GM10248 (cell line): ENCODE results near the gene WFDC12.
A peak's percentile ranks its signal among the peaks of the same experiment; 100 is the strongest.

Experiments used
- CTCF ChIA-PET: fragments of 300-600 bp; sonication (Branson Sonifier 250); formaldehyde crosslinking; extraction: SDS; loops from one replicate; lab custom pipeline; 2021; ENCODE audit warnings: antibody characterized with exemption; lab: Yijun Ruan, JAX
- POLR2A ChIA-PET: fragments of 350-650 bp; sonication (Branson Sonifier 250); formaldehyde crosslinking; extraction: SDS; loops from one replicate; lab custom pipeline; 2020; ENCODE audit warnings: antibody characterized with exemption; lab: Yijun Ruan, JAX
- DNase-seq: peaks from one replicate; pipeline ENCODE4 v3.0.0; 2012; ENCODE audit errors: extremely low spot score
- TF ChIP-seq, protein P1 (sequence below): IDR thresholded peaks from 2 replicates; pipeline ENCODE4 v1.5.1; 2012; ENCODE audit warnings: mild to moderate bottlenecking, low read depth; ENCODE audit errors: extremely low read depth, missing control alignments, control extremely low read depth

WFDC12 gene

GRCh38 chr20:45117581-45117980 is 6.7 kb downstream of the WFDC12 start:
- TF ChIP-seq, protein P1, sequence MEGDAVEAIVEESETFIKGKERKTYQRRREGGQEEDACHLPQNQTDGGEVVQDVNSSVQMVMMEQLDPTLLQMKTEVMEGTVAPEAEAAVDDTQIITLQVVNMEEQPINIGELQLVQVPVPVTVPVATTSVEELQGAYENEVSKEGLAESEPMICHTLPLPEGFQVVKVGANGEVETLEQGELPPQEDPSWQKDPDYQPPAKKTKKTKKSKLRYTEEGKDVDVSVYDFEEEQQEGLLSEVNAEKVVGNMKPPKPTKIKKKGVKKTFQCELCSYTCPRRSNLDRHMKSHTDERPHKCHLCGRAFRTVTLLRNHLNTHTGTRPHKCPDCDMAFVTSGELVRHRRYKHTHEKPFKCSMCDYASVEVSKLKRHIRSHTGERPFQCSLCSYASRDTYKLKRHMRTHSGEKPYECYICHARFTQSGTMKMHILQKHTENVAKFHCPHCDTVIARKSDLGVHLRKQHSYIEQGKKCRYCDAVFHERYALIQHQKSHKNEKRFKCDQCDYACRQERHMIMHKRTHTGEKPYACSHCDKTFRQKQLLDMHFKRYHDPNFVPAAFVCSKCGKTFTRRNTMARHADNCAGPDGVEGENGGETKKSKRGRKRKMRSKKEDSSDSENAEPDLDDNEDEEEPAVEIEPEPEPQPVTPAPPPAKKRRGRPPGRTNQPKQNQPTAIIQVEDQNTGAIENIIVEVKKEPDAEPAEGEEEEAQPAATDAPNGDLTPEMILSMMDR: no peak
- DNase-seq: no peak

DNA sequence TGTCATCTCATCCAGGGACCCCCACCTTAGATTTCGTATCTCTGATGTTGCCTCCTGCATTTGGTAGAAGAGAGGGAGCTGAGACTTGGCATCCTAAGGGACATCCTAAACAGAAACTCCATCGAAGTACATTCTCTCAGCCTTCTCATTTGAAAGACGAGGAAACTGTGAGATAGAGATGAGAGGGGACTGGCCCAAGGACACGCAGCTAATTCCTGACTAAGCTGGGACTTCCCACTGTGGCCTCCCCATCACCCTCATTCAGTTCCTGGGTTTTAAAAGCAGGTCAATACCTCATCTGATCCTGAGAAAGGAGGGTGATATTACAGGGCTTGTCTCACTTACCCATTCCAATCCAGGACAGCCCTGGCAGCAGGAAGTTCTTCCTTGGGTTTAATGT is 8.4 kb downstream of the WFDC12 start:
- TF ChIP-seq, protein P1: no peak
- POLR2A ChIA-PET: no interaction called here
- CTCF ChIA-PET: interaction anchor here (1.0 to 13.2 kb wide), 5 partner anchors 9 to 176 kb away, joined by 4 to 183 read pairs (median 4); partner anchors contain the start of gene KCNS1
- DNase-seq: peak; percentile 14

More at GRCh38 chr20:45117581-45117980, 6.7 kb downstream of the WFDC12 start:
- POLR2A ChIA-PET: no interaction called here
- CTCF ChIA-PET: interaction anchor here (0.9 kb wide), 1 partner anchor 22 kb away, joined by 3 read pairs; no protein-coding TSS in a partner anchor

DNA sequence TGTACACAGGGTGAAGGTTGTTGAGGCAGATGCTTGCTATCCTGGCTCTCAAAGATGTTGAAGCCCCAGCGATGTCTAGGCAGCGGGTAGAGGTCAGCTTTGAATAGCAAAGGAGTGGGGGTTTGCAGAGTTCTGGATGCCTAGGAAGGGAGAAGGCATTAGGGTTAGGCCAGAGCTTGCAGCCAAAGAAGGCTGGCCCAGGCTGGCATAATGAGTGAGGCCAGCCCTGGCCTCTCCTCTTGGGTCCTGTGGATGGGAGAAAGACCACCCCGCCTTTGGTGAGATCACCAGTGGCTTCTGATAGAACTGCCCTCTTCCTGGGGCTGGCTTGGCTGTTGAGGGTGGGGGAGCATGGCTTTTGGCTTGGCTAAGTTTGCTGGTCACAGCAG is 8.9 kb downstream of the WFDC12 start:
- POLR2A ChIA-PET: no interaction called here
- no peak for DNase-seq
- CTCF ChIA-PET: interaction anchor here (1.0 to 13.2 kb wide), 6 partner anchors 9 to 177 kb away, joined by 4 to 183 read pairs (median 6); partner anchors contain the start of gene KCNS1
- TF ChIP-seq, protein P1: no peak

DNA sequence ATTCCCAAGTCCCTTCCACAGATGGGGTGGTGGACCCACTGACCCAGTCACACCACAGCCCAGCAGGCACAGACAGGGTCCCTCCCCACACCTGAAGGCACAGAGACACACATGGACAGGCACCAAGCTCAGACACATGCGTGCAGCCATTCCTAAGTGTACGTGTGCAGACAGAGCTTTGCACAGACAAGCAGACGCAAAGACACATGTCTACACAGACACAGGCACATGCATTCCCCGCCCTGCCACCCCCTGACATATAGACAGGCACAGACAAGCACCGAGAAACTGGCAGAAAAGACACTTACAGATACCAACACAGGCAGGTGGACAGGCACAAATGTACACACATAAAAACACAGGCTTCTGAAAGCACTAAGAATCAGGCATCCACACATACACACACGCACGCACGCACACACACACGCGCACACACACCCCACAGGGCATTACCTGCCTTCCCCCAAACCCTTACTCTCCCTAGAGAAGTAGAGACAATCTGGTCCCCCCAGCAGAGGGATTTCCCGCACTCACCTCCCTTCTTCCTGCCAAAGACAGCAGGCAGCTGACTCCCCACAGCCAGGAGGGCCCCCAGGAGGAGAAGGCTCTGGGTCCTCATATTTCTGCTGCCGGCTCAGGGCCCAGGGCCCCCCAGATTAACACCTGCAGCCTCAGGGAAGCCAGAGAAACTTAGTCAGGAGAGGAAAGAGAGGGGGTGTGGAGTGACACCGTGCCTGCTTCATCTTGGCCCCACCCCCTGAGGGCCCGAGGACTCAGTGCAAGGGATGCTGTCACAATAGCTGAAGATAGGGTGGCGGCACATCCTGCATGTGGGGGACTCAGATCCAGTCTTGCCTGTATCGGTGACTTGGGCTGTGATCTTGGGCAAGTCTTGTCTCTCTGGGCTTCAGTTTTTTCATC is 9.5 kb downstream of the WFDC12 start, which contains the start of gene WFDC5:
Gene WFDC5 (minus strand): TSS at position 710 of the 921 bp plus-strand sequence. CDS start 91 bp downstream, at position 619.
- TF ChIP-seq, protein P1: no peak
- POLR2A ChIA-PET: no interaction called here
- CTCF ChIA-PET: interaction anchor here (1.3 to 13.2 kb wide), 8 partner anchors 8 to 178 kb away, joined by 3 to 183 read pairs (median 12); partner anchors contain the start of genes KCNS1 and WFDC12
- peak; percentile 20 for DNase-seq

GRCh38 chr20:45113865-45114264 is 10.4 kb downstream of the WFDC12 start:
- CTCF ChIA-PET: interaction anchor here (1.0 to 13.2 kb wide), 6 partner anchors 10 to 178 kb away, joined by 3 to 183 read pairs (median 26); partner anchors contain the start of genes KCNS1 and WFDC12
- DNase-seq: no peak
- TF ChIP-seq, protein P1: no peak
- POLR2A ChIA-PET: no interaction called here

- CTCF ChIA-PET: interaction anchor here (0.9 to 13.2 kb wide), 13 partner anchors 8 to 430 kb away, joined by 3 to 183 read pairs (median 6); partner anchors contain the start of genes KCNS1 and WFDC12
- DNase-seq: no peak
- POLR2A ChIA-PET: no interaction called here
- TF ChIP-seq, protein P1: no peak
Measured at GRCh38 chr20:45112754-45113153, 11.5 kb downstream of the WFDC12 start.
